GM12892 (cell line): ENCODE data around the gene ADAMTS13.
A peak's percentile ranks its signal among the peaks of the same experiment; 100 is the strongest.
"Not testable (repeated sequence)": the region's sequence is repeated elsewhere in the genome, so short reads cannot be mapped to it uniquely, and the experiment has no call there.

ENCODE experiments used
- DNase-seq: peaks from one replicate; pipeline ENCODE4 v3.0.0; 2011; ENCODE audit not compliant: insufficient read length
- FAIRE-seq: peaks from 2 replicates; lab custom pipeline; 2011; peaks lifted over from hg19 to GRCh38; lab: Jason Lieb, UNC
- POLR2A ChIP-seq: IDR thresholded peaks from 2 replicates; pipeline ENCODE4 v1.6.1; 2011; ENCODE audit warnings: low read depth, low read length, control low read depth
- POLR2AphosphoS5 ChIP-seq: IDR thresholded peaks from 2 replicates; pipeline ENCODE4 v1.6.1; 2011; ENCODE audit warnings: low read depth, low read length, control low read depth
- TAF1 ChIP-seq: IDR thresholded peaks from 2 replicates; pipeline ENCODE4 v1.6.1; 2011; ENCODE audit warnings: low read depth, mild to moderate bottlenecking, control low read depth, low read length, borderline replicate concordance

ADAMTS13 gene

DNA sequence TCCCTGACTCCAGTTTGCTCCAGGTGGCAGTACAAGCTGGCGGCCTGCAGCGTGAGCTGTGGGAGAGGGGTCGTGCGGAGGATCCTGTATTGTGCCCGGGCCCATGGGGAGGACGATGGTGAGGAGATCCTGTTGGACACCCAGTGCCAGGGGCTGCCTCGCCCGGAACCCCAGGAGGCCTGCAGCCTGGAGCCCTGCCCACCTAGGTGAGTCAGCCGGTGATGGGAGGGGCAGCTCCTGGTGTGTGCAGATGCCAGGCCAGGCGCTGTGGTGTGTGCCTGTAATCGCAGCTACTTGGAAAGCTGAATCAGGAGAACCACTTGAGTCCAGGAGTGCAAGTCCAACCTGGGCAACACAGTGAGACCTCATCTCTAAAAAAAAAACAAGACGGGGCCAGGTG, 27.6 kb downstream of the ADAMTS13 start:
- TF ChIP-seq POLR2A: no peak
- no peak for TF ChIP-seq TAF1
- no peak for TF ChIP-seq POLR2AphosphoS5
- DNase-seq (no peak), FAIRE-seq (no peak)

DNA sequence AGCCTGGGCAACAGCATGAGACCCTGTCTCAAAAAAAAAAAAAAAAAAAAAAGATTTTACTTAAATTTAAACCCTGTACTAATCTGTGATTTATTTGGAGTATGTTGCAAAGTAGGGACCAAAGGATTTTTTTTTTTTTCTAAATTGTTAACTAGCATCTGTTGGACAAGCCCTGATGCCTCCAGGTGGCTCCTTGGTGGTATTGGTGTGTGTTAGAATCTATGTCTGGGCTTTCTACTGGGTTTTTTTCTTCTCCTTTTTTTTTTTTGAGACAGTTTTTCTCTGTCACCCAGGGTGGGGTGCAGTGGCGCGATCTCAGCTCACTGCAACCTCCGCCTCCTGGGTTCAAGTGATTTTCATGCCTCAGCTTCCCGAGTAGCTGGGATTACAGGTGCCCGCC, 29.7 kb downstream of the ADAMTS13 start:
- not testable (repeated sequence) for DNase-seq, FAIRE-seq

DNA sequence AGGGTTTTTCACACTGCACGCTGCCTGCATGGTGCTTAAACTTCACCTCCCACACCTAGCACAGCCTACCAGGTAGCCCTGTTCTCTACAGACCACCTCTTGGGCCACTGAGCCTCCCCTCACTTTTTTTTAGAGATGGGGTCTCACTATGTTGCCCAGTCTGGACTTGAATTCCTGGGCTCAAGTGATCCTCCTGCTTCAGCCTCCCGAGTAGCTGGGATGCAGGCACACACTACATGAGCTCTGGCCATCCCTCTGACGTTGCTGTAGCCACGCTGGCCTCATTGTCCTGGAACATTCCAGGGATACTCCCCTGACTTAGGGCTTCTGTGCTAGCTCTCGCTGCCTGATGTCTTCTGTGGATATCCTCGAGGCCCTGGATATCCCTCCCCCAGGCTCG, 30.4 kb downstream of the ADAMTS13 start:
- TF ChIP-seq TAF1 (no peak), POLR2A (no peak), POLR2AphosphoS5 (no peak)
- DNase-seq: no peak
- no peak for FAIRE-seq

DNA sequence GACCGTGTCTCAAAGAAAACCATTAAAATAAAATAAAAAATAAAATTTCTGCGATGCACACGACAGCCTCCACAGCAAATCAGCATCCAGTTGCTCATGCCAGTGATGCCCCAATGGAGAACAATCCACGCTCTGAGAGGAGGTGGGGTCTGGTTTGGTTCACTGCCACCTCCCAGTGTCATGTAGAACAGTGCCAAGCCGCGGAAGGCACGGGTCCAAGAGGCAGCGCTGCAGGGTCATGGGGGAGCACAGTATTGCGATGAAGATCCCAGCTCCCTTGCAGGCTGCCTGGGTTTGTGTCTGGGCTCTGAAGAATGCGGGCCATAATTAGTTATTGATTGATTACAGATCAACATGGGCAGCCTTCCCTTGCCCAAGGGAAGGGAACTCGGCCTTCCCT, 31.5 kb downstream of the ADAMTS13 start:
- FAIRE-seq: no peak
- no peak for DNase-seq
- TF ChIP-seq POLR2AphosphoS5: no peak
- no peak for TF ChIP-seq POLR2A
- no peak for TF ChIP-seq TAF1

DNA sequence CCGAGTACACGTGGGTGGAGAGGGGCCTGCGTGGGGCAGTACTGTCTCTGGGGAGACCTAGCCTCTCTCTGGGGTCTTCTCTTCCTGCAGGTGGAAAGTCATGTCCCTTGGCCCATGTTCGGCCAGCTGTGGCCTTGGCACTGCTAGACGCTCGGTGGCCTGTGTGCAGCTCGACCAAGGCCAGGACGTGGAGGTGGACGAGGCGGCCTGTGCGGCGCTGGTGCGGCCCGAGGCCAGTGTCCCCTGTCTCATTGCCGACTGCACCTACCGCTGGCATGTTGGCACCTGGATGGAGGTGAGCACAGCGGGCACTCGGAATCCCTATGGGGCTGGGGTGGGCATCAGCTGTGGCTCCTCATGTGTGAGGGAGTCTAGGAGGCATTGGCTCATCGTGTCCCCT, 32.2 kb downstream of the ADAMTS13 start:
- DNase-seq (no peak), FAIRE-seq (no peak)
- TF ChIP-seq POLR2AphosphoS5 (no peak), POLR2A (no peak)

DNA sequence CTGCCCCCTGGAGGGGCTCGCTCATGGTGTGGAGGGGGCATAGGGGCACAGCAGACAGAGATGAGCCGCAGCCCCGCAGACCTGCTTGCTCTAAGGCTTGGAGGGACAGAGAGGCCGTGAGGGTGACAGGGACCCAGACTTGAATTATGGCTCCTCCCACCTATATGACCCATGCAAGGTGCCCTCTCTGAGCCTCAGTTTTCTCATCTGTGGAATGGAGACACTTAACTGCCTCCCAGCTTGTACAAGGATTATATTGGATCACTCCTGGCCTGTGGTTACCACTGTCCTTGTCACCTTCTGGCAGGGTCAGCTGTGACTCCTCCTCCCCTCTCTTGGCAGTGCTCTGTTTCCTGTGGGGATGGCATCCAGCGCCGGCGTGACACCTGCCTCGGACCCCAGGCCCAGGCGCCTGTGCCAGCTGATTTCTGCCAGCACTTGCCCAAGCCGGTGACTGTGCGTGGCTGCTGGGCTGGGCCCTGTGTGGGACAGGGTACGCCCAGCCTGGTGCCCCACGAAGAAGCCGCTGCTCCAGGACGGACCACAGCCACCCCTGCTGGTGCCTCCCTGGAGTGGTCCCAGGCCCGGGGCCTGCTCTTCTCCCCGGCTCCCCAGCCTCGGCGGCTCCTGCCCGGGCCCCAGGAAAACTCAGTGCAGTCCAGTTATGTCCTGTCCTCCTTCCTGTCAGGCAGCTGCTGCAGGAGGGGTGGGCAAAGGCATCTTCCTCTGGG, 32.9 kb downstream of the ADAMTS13 start:
- TF ChIP-seq POLR2AphosphoS5: no peak
- no peak for TF ChIP-seq TAF1
- TF ChIP-seq POLR2A: no peak
- DNase-seq (no peak), FAIRE-seq (no peak)

DNA sequence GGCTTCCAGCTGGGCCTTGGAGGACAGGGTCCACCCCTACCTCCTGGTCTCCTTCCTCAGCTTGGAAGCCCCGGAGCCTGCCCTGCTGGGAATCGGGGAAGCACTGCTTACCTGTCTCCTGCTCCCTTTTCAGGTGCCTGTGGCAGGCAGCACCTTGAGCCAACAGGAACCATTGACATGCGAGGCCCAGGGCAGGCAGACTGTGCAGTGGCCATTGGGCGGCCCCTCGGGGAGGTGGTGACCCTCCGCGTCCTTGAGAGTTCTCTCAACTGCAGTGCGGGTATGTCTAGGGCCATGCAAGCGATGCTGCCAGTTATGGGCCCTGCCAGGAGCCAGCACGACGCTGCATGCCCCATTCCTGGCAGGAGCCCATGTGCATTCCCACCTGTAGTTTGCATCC, 33.8 kb downstream of the ADAMTS13 start:
- DNase-seq: no peak
- FAIRE-seq: no peak
- no peak for TF ChIP-seq POLR2AphosphoS5
- TF ChIP-seq TAF1: no peak
- TF ChIP-seq POLR2A: no peak

DNA sequence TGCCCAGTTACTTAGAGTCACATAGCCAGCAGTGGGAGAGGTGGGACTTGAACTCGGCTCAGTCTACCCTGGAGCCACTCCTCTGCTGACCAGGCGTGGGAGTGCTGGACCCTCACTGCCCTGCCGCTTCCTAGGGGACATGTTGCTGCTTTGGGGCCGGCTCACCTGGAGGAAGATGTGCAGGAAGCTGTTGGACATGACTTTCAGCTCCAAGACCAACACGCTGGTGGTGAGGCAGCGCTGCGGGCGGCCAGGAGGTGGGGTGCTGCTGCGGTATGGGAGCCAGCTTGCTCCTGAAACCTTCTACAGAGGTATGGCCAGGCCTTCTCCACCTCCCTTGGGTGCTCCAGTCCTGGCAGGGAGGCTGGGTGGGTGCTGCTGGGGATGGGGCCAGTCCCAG, 34.2 kb downstream of the ADAMTS13 start:
- DNase-seq: no peak
- no peak for TF ChIP-seq POLR2AphosphoS5
- no peak for TF ChIP-seq TAF1
- no peak for TF ChIP-seq POLR2A
- FAIRE-seq: no peak

DNA sequence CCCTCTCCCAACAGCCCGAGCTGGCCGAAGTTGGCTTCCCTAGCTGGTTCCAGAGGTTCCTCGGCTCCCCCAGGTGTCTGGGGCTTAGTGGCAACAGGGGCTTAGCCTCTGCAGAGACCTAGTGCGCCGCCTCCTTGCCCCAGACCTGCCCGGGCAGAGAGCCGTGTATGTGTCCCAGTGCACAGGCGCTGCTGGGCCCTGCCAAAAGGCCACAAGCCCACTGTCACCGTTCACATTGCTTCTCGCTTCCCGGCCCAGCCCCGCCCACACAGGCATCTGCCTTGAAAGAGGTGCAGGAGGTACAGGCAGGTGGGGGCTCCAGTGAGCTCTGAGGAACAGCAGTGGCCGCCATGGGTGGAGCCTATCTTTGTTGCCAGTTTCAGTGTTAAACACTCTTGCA, 35.1 kb downstream of the ADAMTS13 start:
- DNase-seq (no peak), FAIRE-seq (no peak)
- no peak for TF ChIP-seq TAF1
- TF ChIP-seq POLR2AphosphoS5: no peak
- TF ChIP-seq POLR2A: no peak

DNA sequence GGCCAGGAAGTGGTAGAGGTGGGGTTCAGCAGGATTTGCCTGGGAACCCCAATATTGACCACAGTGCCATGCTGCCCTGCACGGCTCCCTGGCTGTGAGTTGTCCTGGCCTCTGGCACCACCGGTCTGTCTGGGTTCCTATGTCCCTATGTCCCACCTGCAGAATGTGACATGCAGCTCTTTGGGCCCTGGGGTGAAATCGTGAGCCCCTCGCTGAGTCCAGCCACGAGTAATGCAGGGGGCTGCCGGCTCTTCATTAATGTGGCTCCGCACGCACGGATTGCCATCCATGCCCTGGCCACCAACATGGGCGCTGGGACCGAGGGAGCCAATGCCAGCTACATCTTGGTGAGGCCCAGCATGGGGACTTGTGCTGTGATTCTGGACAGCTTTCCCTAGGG, 35.6 kb downstream of the ADAMTS13 start:
- TF ChIP-seq TAF1 (no peak), POLR2AphosphoS5 (no peak), POLR2A (no peak)
- FAIRE-seq (no peak), DNase-seq (no peak)

DNA sequence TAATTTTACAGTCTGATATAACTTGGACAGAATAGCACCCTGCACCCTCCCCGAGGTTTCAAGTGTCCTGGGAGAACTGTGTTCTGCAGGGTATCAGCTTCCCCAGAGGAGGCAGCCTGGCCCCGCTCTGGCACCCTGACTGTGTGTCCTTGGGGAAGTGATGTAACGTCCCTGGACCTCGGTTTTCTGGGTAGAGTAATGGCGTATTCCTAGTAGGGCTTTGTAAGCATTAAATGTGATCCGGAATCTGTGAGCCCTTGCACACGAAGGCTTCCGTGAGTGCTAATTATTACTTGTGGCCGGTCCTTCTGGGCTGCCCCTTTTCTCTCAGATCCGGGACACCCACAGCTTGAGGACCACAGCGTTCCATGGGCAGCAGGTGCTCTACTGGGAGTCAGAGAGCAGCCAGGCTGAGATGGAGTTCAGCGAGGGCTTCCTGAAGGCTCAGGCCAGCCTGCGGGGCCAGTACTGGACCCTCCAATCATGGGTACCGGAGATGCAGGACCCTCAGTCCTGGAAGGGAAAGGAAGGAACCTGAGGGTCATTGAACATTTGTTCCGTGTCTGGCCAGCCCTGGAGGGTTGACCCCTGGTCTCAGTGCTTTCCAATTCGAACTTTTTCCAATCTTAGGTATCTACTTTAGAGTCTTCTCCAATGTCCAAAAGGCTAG, 36.6 kb downstream of the ADAMTS13 start:
- DNase-seq (no peak), FAIRE-seq (no peak)
- TF ChIP-seq POLR2A: no peak
- no peak for TF ChIP-seq TAF1
- TF ChIP-seq POLR2AphosphoS5: no peak

DNA sequence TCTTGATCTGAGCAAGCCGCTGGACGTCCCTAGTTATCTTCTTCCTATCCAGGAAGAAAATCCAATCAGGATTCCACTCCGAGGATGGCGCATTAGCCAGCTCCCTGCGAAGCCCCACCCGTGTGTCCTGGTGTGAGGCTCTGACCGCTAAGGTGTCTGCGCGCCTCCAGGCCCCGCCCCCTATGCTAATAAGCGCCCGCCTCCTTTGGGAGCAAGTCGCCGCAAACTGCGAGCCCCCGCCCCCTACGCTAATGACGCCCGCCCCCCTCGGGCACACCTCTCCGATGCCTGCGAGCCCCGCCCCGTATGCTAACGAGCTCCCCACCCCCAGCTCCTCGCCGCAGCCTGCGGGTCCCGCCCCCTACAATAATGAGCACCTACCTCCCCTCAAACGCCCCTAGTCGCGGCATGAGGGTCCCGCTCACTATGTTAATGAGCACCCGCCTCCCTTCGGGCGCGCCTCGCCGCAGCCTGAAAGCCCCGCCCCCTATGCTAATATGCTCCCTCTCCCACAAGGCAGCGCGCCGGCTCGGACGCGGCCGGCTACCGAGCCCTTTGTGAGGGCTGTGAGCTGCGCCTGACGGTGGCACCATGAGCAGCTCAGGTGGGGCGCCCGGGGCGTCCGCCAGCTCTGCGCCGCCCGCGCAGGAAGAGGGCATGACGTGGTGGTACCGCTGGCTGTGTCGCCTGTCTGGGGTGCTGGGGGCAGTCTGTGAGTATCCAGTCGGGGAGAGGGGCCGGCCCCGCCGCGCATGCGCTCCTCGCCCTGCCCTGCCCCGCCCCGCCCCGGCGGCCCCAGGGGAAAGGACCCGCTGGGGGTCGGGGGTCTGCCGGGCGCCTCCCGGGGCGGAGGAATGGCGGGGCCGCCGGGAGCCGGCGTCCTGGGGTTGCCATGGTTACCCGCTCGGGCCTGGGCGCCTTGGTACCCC, 37.6 kb downstream of the ADAMTS13 start, which contains the start of gene CACFD1:
Gene CACFD1 (plus strand): TSS at position 503 of the 929 bp plus-strand sequence. CDS start 89 bp downstream, at position 592.
- DNase-seq (peak; percentile 99), FAIRE-seq (peak; percentile 93)
- TF ChIP-seq POLR2A: peak; percentile 59; the same call in 1 of the 2 replicates
- TF ChIP-seq POLR2AphosphoS5: peak; percentile 39; the same call in 1 of the 2 replicates
- TF ChIP-seq TAF1: no peak
